Erythroblast (primary cell): Measurements from ENCODE around the gene FIBCD1.

Experiments used
- GATA1 ChIP-seq: IDR thresholded peaks from 2 replicates; pipeline ENCODE4 v1.6.1; 2011; ENCODE audit warnings: low read depth, mild to moderate bottlenecking, control low read depth, low read length, moderate library complexity
- POLR2A ChIP-seq: IDR thresholded peaks from 2 replicates; pipeline ENCODE4 v1.6.1; 2011; ENCODE audit warnings: mild to moderate bottlenecking, low read length

- TF ChIP-seq GATA1 (no peak), POLR2A (no peak)
Observed at GRCh38 chr9:130904070-130905044, 34.7 kb downstream of the FIBCD1 start.
